Loucy (cell line): ENCODE data around the gene KIF11.
"Not testable (repeated sequence)": the region's sequence is repeated elsewhere in the genome, so short reads cannot be mapped to it uniquely, and the experiment has no call there.

Experiments used
- H2AFZ ChIP-seq: fragments of 200-600 bp; sonication (generic); 2 replicates; pipeline ENCODE4 v1.6.0; 2016; ENCODE audit warnings: antibody characterized with exemption, mild to moderate bottlenecking, low read length, moderate library complexity
- H3F3A ChIP-seq: fragments of 200-600 bp; 2 replicates; pipeline ENCODE4 v1.6.0; 2016; ENCODE audit warnings: antibody characterized with exemption, low read depth, mild to moderate bottlenecking
- H3K27me3 ChIP-seq: fragments of 200-600 bp; sonication (generic); 2 replicates; pipeline ENCODE4 v1.6.1; 2014; ENCODE audit warnings: low read length, mild to moderate bottlenecking; ENCODE audit not compliant: insufficient read depth, poor library complexity, severe bottlenecking
- H3K36me3 ChIP-seq: fragments of 200-600 bp; sonication (generic); 2 replicates; pipeline ENCODE4 v1.6.1; 2016; ENCODE audit warnings: low read length; ENCODE audit not compliant: insufficient read depth
- H3K4me1 ChIP-seq: fragments of 200-600 bp; sonication (generic); 2 replicates; pipeline ENCODE4 v1.5.1; 2014; ENCODE audit warnings: low read length, mild to moderate bottlenecking; ENCODE audit not compliant: insufficient read depth, poor library complexity, severe bottlenecking
- H3K4me2 ChIP-seq: fragments of 200-600 bp; sonication (generic); 2 replicates; pipeline ENCODE4 v1.6.0; 2014; ENCODE audit warnings: antibody characterized with exemption, low read length, low read depth, mild to moderate bottlenecking; ENCODE audit not compliant: poor library complexity, severe bottlenecking
- H3K4me3 ChIP-seq: fragments of 200-600 bp; sonication (generic); 2 replicates; pipeline ENCODE4 v1.5.1; 2014; ENCODE audit warnings: low read length, mild to moderate bottlenecking, mixed read lengths; ENCODE audit not compliant: poor library complexity, severe bottlenecking
- H3K79me2 ChIP-seq: fragments of 200-600 bp; sonication (generic); 2 replicates; pipeline ENCODE4 v1.6.1; 2014; ENCODE audit warnings: low read length; ENCODE audit not compliant: insufficient read depth
- H3K9ac ChIP-seq: fragments of 200-600 bp; sonication (generic); 2 replicates; pipeline ENCODE4 v1.6.0; 2014; ENCODE audit warnings: mild to moderate bottlenecking, low read depth, low read length, moderate library complexity; ENCODE audit not compliant: poor library complexity, severe bottlenecking
- H3K9me2 ChIP-seq: fragments of 200-600 bp; sonication (generic); replicated peaks from 2 replicates; pipeline ENCODE4 v1.6.1; 2016; ENCODE audit warnings: low read depth, low read length, mixed read lengths
- H3K9me3 ChIP-seq: fragments of 200-600 bp; sonication (generic); 2 replicates; pipeline ENCODE4 v1.6.1; 2014; ENCODE audit warnings: mild to moderate bottlenecking, antibody characterized with exemption, low read length, low read depth; ENCODE audit not compliant: insufficient read depth
- H4K20me1 ChIP-seq: fragments of 200-600 bp; sonication (generic); 2 replicates; pipeline ENCODE4 v1.6.0; 2014; ENCODE audit warnings: antibody characterized with exemption, low read length, mild to moderate bottlenecking; ENCODE audit not compliant: insufficient read depth, poor library complexity, severe bottlenecking
- CTCF ChIP-seq: fragments of 200-600 bp; sonication (generic); conservative IDR thresholded peaks from 2 replicates; pipeline ENCODE4 v1.5.1; 2014; ENCODE audit warnings: mild to moderate bottlenecking, antibody characterized with exemption, low read length
- EZH2phosphoT487 ChIP-seq: fragments of 200-600 bp; IDR thresholded peaks from 2 replicates; pipeline ENCODE4 v1.6.1; 2018; ENCODE audit warnings: antibody characterized with exemption, mild to moderate bottlenecking, moderate library complexity, borderline replicate concordance

KIF11 gene

DNA sequence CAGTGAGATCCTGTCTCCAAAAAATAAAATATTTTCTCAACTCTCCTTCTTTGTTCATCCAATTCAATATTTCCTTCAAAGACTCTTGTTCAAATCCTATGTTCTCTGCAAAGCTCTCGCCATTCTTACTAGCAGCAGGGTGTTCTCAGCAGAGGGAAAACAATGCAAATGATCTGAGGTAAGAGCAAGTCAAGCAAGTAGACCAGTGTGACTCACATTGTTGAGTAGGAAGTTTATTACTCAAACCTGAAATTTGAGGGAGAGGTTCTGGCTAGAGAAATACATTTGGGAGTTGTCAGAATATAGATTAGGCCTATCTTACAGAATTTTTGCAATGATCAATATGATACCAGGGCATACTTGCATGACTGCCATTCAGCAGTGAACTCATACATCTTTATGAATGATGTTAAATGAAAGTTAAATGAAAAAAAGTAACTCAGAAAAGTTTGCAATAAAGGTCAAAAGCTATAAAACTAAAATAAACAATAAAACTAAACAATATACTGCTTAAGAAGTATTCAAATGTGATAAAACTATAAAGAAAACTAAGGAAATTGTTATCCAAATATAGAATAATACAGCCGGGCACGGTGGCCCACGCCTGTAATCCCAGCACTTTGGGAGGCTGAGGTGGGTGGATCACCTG is 24.9 kb upstream of the KIF11 start:
- Histone ChIP-seq H2AFZ (no peak overlapping the region), H3K9ac (no peak overlapping the region), H3F3A (no peaks in the 10 kb centered on the region), H3K79me2 (peaks cover 70% of the 10 kb centered on the region), H3K36me3 (no peaks in the 10 kb centered on the region), H3K9me2 (no peaks in the 10 kb centered on the region), H4K20me1 (peaks cover 16% of the 10 kb centered on the region), H3K27me3 (no peaks in the 10 kb centered on the region), H3K4me1 (peaks cover 38% of the 10 kb centered on the region), H3K9me3 (no peaks in the 10 kb centered on the region), H3K4me2 (peak overlapping the region; percentile 7), H3K4me3 (no peak overlapping the region)
- TF ChIP-seq EZH2phosphoT487 = no peak
- TF ChIP-seq CTCF = no peak

GRCh38 chr10:92569071-92569470 is 23.9 kb upstream of the KIF11 start:
- Histone ChIP-seq H3K9me3 (no peaks in the 10 kb centered on the region), H3K4me1 (peaks cover 38% of the 10 kb centered on the region), H3K9ac (no peak overlapping the region), H4K20me1 (peaks cover 16% of the 10 kb centered on the region), H3K27me3 (no peaks in the 10 kb centered on the region), H2AFZ (no peak overlapping the region), H3F3A (0 out of 2 replicates have a peak, but pooled peaks cover 1% of the 10 kb centered on the region), H3K9me2 (no peaks in the 10 kb centered on the region), H3K4me3 (no peak overlapping the region), H3K79me2 (peaks cover 74% of the 10 kb centered on the region), H3K36me3 (no peaks in the 10 kb centered on the region), H3K4me2 (peak overlapping the region; percentile 9)
- TF ChIP-seq EZH2phosphoT487 (no peak), CTCF (no peak)

DNA sequence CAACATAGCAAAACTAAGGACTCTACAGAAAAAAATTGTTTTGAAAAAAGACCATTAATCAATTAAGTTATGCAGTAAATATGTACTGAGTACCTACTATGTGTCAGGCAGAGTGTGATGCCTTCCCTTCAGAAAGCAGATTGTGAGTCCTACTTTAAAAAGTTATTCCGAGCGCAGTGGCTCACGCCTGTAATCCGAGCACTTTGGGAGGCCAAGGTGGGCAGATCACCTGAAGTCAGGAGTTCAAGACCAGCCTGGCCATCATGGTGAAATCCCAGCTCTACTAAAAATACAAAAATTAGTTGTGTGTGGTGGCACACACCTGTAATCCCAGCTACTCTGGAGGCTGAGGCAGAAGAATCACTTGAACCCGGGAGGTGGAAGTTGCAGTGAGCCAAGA is 23.3 kb upstream of the KIF11 start:
- H3K9me2 ChIP-seq, H3K9me3 ChIP-seq, H3K36me3 ChIP-seq, H3K4me3 ChIP-seq, H3F3A ChIP-seq, H3K27me3 ChIP-seq, H2AFZ ChIP-seq, H3K9ac ChIP-seq: not testable (repeated sequence)
- H4K20me1 ChIP-seq = peaks cover 16% of the 10 kb centered on the region
- H3K79me2 ChIP-seq = peaks cover 72% of the 10 kb centered on the region
- peaks cover 38% of the 10 kb centered on the region for H3K4me1 ChIP-seq
- peak overlapping the region; percentile 93 for H3K4me2 ChIP-seq

DNA sequence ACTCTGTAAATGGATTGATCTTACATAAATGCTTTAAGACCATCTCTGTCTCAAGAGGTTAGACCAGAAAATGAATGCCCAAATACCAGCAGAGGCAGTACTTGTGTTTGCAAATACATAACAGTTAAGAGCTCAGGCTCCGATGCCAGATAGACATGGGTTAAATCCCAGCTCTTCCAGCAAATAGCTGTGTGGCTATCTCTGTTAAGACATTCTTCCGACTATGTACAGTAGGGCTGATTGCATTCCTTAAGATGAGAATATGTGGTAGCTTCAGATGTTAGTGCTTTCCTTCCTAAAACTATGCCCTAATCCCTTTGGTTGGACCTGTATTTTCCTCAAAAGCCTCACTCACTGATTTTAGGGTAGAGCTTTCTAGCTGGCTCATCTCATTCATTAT is 21.3 kb upstream of the KIF11 start:
- Histone ChIP-seq H4K20me1 (peaks cover 16% of the 10 kb centered on the region), H3K27me3 (no peaks in the 10 kb centered on the region), H3K4me3 (peak overlapping the region; percentile 91), H3K9me3 (no peaks in the 10 kb centered on the region), H3K9me2 (no peaks in the 10 kb centered on the region), H3K4me1 (peaks cover 34% of the 10 kb centered on the region), H3K79me2 (peaks cover 56% of the 10 kb centered on the region), H3K36me3 (no peaks in the 10 kb centered on the region), H3F3A (0 out of 2 replicates have a peak, but pooled peaks cover 2% of the 10 kb centered on the region), H3K9ac (peak overlapping the region; percentile 85), H3K4me2 (peak overlapping the region; percentile 93), H2AFZ (no peak overlapping the region)
- TF ChIP-seq EZH2phosphoT487 (no peak), CTCF (no peak)
